HG03066 (cell line): Measurements from ENCODE around the gene USP54.
"Not testable (repeated sequence)": the region's sequence is repeated elsewhere in the genome, so short reads cannot be mapped to it uniquely, and the experiment has no call there.

Experiments
- ATAC-seq: cut with Tn5 transposase; IDR thresholded peaks from one replicate; pipeline ENCODE4 v1.9.1; 2021; ENCODE audit warnings: low read depth; ENCODE audit not compliant: unreplicated experiment

USP54 gene

GRCh38 chr10:73590881-73591799 is at the start of gene USP54:
TSS of gene USP54 (minus strand) at chr10:73591342. CDS start at chr10:73575658, 15,684 bp downstream.
- ATAC-seq: no peak

GRCh38 chr10:73639286-73639685 is 48.1 kb upstream of the USP54 start:
- ATAC-seq: no peak

- no peak for ATAC-seq
Measured at GRCh38 chr10:73635781-73636180, 44.6 kb upstream of the USP54 start.

GRCh38 chr10:73634421-73634820 is 43.3 kb upstream of the USP54 start:
- no peak for ATAC-seq

- no peak for ATAC-seq
Measured at GRCh38 chr10:73629165-73629564, 38.0 kb upstream of the USP54 start.

GRCh38 chr10:73628405-73628804 is 37.3 kb upstream of the USP54 start:
- no peak for ATAC-seq

GRCh38 chr10:73627300-73627699 is 36.2 kb upstream of the USP54 start:
- ATAC-seq: no peak

GRCh38 chr10:73625884-73626752 is 35.0 kb upstream of the USP54 start:
- peak; percentile 98 for ATAC-seq

- peak; percentile 41 for ATAC-seq
Measured at GRCh38 chr10:73625004-73625883, 34.1 kb upstream of the USP54 start.

GRCh38 chr10:73623056-73623455 is 31.9 kb upstream of the USP54 start:
- no peak for ATAC-seq

- ATAC-seq: not testable (repeated sequence)
Measured at GRCh38 chr10:73620974-73621373, 29.8 kb upstream of the USP54 start.

- ATAC-seq: not testable (repeated sequence)
Measured at GRCh38 chr10:73617143-73617542, 26.0 kb upstream of the USP54 start.

GRCh38 chr10:73614720-73615119 is 23.6 kb upstream of the USP54 start:
- no peak for ATAC-seq

GRCh38 chr10:73609116-73609515 is 18.0 kb upstream of the USP54 start:
- no peak for ATAC-seq

GRCh38 chr10:73601486-73601921 is 10.4 kb upstream of the USP54 start:
- no peak for ATAC-seq

- ATAC-seq: no peak
Measured at GRCh38 chr10:73597346-73597745, 6.2 kb upstream of the USP54 start.

- ATAC-seq: no peak
Measured at GRCh38 chr10:73593812-73594211, 2.7 kb upstream of the USP54 start.

- no peak for ATAC-seq
Measured at GRCh38 chr10:73593110-73593509, 2.0 kb upstream of the USP54 start.

GRCh38 chr10:73591935-73592699 is 975 bp upstream of the USP54 start:
- ATAC-seq: no peak
